Neural progenitor cell (in vitro differentiated cells): ENCODE data around the gene SREBF1.

Experiments used
- EZH2 ChIP-seq: fragments of 200-600 bp; sonication (generic); IDR thresholded peaks from 2 replicates; pipeline ENCODE4 v1.6.1; 2017; ENCODE audit warnings: antibody characterized with exemption, mild to moderate bottlenecking, moderate library complexity
- EZH2phosphoT487 ChIP-seq: fragments of 200-600 bp; sonication (generic); IDR thresholded peaks from 2 replicates; pipeline ENCODE4 v1.6.1; 2017; ENCODE audit warnings: antibody characterized with exemption
- TF ChIP-seq, protein P1 (sequence below): fragments of 200-600 bp; sonication (generic); IDR thresholded peaks from 2 replicates; pipeline ENCODE4 v1.5.1; 2017; ENCODE audit warnings: antibody characterized with exemption, mild to moderate bottlenecking

DNA sequence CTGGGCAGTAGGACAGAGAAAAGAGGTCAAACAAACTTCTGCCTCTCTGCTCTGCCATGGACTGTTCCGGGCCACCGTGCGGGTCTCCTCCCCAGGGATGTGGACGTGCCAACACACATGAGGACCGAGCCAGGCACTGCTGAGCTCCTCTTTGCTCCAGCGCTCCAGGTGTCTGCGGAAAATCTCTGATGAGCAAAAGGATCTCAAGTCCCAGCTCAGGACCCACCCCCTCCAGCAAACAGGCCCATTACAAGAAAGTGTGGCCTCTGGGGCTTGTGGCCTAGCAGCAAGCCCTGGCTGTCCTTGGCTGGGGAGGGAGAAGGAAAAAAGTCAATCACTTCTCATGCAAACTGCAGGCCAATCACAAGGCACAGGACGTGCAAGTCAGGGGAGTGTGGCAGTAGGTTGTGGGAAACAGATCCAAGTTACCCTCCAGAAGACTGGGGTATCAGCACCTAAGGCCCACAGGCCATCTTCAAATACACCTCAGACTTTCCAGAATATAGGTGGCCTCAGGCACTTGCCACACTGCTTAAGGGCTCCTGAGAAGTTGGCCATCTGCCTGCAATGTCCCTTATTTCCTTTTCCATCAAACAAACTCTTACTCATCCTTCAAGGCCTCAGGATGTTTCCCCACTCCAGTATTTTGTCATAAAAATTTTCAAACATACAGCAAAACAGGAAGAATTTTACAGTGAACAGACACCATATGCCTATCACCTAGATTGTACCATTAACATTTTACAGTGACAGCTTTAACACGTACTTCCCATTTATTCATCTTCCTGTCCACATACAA lies 36.0 kb upstream of the SREBF1 start:
- TF ChIP-seq, protein P1, sequence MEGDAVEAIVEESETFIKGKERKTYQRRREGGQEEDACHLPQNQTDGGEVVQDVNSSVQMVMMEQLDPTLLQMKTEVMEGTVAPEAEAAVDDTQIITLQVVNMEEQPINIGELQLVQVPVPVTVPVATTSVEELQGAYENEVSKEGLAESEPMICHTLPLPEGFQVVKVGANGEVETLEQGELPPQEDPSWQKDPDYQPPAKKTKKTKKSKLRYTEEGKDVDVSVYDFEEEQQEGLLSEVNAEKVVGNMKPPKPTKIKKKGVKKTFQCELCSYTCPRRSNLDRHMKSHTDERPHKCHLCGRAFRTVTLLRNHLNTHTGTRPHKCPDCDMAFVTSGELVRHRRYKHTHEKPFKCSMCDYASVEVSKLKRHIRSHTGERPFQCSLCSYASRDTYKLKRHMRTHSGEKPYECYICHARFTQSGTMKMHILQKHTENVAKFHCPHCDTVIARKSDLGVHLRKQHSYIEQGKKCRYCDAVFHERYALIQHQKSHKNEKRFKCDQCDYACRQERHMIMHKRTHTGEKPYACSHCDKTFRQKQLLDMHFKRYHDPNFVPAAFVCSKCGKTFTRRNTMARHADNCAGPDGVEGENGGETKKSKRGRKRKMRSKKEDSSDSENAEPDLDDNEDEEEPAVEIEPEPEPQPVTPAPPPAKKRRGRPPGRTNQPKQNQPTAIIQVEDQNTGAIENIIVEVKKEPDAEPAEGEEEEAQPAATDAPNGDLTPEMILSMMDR = no peak
- TF ChIP-seq EZH2phosphoT487 = no peak
- TF ChIP-seq EZH2 = no peak
